HPDE6-E6E7 (cell line): ENCODE data around the gene PRPF31.
"Not testable (repeated sequence)": the region's sequence is repeated elsewhere in the genome, so short reads cannot be mapped to it uniquely, and the experiment has no call there.

Source experiments
- DNase-seq: peaks from one replicate; pipeline ENCODE4 v3.0.0; 2011; ENCODE audit warnings: missing footprints; ENCODE audit errors: extremely low spot score

The PRPF31 gene

GRCh38 chr19:54162884-54163283, 47.3 kb downstream of the PRPF31 start:
- no peak for DNase-seq

DNA sequence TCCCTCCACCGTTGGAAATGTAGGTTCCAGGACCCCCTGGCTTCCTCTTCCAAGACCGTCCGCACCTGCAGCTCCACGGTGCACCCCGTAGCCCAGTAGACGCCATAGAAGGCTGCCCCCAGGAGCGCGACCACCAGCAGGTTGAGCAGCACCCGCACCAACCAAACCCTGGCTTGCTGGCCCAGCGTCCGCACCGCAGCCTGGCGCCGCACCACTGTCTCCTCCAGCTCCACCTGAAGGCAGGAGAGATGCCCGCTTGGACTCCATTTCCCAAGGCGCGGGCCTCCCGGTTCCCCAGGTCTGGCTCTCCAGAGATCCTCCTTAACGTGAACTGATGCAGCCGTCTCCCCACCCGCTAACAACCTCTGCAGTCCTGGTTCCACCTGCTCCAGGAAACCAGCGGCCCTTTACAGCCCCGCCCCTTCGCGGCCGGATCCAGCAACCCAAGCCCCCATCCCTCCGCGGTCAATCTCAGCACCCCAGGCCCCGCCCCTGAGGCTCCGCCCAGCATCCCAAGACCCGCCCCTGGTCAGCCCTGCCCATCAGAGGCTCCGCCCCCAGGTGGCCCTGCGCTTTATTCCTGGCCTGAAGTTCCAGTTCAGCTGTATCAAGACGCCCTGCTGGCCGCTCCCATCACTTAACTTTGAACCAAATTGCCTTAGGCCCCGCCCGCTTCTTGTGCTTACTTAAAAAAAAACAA, 49.0 kb downstream of the PRPF31 start:
- no peak for DNase-seq

DNA sequence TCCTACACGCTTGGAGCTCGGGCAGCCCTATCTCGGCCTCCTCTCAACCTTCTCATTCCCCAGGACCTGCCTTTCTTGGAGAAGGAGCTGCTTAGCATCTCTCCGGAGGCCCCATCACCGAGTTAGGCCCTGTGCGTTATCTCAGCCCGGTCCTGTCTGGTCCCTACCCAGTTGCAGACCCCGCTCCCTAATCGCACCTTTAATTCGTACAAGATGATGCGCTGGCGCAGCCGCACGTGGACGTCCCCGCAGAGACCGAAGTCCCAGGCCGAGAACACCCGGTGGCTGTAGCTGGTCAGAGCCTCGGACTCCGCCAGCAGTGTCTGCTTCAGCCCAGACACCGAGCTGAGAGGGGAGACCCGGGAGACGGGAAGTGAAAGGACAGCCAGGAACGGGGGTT, 49.7 kb downstream of the PRPF31 start:
- DNase-seq, result no peak

DNA sequence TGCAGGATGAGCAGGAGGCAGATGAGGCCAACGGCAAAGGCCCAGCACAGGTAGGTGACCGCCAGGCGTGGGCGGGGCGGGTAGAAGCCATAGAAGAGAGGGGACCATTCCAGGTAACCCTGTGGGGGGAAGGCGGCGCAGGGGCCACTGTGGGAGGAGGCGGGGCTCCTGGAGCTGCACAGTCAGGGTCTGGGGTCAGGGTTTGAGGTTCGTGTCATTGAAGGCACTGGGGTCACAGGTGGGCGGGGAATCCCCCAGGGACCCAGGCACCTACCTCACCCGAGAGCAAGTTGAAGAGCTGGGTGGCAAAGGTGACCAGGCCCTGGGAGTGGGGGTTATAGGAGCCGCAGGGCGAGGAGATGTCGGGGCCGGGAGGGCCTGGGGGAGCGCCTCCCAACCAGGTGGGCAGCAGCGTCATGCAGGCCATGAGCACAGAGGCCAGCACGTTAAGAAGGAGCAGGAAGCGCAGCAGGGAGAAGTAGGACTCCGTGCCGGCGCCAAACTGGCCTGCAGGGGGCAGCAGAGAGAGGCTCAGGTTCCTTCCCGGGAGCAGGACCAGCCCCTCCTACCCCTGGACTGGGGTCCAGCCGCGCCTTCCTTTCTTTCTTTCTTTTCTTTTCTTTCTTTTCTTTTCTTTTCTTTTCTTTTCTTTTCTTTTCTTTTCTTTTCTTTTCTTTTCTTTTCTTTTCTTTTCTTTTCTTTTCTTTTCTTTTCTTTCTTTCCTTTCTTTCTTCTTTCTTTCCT, 52.8 kb downstream of the PRPF31 start:
- DNase-seq, result peak; percentile 84

DNA sequence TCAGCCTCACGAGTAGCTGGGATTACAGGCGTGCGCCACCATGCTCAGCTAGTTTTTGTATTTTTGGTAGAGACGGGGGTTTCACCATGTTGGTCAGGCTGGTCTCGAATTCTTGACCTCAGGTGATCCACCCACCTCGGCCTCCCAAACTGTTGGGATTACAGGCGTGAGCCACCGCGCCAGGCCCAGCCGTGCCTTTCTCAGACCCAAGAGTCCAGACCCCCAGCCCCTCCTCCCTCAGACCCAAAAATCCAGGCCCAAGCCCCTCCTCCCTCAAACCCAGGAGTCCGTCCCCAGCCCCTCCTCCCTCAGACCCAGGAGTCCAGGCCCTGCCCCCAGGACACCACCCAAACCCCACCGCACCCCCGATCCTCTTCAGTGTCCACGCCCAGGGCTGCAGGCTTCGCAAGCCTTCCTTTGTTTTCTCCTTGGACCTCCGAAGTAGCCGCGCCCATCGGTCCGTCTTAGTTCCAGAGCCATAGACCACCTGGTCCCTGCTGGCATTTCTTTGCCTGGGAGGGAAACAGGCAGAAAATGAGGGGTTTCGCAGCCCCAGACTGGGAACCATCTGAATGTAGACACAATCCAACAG, 53.7 kb downstream of the PRPF31 start:
- DNase-seq, result no peak

DNA sequence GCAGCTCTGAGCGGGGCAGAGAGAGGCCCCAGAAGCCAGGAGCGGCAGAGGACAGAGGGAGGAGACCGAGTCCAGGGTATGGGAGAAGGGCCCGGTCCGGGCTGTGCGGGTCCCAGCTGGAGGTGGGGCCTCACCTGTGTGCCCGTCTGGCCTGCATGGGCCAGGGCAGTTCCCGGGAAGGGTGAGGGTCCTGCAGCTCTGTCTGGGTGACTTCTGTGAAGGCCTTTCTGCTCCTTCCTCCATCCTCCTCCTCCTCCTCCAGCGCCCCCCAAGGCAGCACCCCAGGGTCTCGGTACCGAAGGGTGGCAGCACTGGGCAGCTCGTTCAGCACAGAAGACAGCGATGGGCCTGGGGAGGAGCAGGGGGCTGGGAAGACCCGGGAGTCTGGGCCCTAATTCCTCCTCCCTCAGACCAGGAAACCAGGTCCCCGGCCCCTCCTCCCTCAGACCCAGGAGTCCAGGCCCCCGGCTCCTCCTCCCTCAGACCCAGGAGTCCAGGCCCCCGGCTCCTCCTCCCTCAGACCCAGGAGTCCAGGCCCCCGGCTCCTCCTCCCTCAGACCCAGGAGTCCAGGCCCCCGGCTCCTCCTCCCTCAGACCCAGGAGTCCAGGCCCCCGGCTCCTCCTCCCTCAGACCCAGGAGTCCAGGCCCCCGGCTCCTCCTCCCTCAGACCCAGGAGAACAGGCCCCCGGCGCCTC, 56.3 kb downstream of the PRPF31 start:
- not testable (repeated sequence) for DNase-seq

- DNase-seq, result peak; percentile 93
These were observed 57.2 kb downstream of the PRPF31 start, which contains the start of gene TMC4 for GRCh38 chr19:54172471-54173358. TMC4 (minus strand) TSS chr19:54173160; CDS start chr19:54173117, 43 bp downstream.

GRCh38 chr19:54173359-54173699, 57.8 kb downstream of the PRPF31 start:
- no peak for DNase-seq

DNA sequence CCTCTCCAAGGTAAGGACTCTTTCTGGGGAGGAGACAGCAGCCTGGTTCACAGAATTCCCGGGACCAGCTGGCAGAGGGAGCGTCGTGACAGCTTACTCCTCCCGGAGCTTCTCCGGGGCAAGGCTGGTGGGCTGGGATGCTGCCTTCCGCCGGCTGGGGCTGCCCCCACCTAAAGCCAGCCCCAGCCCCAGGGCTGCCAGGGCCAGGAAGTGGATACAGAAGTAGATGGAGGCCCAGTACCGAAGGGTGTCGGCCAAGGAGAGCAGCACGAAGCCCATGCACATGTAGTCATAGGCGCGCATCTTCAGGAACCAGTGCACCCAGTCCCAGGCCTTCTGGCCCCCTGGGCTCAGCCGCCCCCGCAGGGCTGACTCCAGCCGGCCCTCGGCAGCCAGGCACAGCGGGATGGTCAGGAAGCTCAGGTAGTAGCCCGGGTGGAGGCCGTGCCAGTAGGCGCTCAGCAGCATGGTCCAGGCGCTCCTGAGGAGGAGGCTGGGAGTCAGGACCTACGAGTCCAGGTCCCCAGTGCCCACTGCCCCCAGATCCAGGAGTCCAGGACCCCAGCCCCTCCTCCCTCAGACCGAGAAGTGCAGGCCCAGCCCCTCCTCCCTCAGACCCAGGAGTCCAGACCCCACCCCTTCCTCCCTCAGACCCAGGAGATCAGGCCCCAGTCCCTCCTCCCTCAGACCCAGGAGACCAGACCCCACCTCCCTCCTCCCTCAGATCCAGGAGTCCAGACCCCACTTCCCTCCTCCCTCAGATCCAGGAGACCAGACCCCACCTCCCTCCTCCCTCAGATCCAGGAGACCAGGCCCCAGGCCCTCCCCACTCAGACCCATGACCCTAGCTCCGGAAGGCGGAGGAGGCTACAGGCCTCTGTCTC, 58.6 kb downstream of the PRPF31 start:
- no peak for DNase-seq

DNA sequence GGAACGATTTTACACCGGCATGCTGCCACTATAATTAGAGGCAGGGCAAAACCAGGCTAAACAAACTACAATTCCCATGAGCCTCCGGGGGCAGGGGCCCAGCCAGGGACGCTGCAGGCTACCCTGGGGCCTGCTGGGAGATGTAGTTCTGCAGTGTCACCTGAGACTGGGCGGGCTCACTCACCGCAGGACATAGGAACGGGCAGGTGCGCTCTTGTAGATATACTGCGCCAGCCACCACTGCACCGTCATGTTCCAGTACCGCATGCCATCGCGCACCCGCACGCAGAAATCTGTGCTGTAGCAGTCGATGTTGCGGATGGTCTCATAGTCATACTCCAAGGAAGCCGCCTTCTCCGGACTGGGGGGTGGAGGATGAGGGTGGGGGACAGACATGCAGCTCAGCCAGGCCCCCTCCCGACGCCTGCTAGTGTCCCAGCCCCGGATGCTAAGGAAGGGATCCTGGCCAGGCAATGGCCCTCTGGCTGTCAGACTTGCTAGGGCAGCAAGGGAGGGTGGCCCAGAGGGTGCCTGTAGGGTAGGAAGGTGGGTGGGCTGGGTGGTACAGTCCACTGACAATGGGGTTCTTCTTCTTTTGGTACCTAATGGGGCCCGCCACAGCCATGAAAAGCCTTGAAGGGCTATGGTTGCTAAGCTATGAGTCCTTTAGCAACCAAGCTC, 63.2 kb downstream of the PRPF31 start:
- no peak for DNase-seq

DNA sequence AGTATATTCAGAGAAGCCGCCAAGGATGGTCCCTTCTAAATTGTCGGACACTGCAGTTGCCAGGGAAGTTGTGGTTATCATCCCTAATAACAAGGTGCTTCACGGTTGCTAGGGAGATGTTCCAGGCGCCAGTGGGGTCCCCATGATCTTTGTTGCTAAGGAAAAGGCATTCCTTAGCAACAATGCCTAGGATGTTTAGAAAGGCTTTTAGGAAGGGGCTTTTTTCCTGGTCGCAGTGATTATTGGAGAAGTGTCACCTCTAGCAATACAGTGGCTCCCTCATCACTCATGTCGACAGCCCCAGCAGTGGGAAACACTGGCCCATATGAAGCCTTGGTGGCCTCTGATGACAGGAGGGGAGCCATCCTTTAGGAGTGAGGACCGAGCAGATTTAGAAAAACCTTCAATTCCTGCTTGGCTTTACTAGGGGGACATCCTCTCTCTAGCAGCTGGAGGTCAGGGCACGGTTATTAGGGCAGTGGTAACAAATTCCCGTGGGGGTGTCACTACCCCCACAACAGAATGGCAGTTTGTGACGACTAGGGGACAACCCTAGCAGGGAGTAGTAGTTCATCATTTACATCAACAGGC, 63.8 kb downstream of the PRPF31 start:
- DNase-seq, result no peak

DNA sequence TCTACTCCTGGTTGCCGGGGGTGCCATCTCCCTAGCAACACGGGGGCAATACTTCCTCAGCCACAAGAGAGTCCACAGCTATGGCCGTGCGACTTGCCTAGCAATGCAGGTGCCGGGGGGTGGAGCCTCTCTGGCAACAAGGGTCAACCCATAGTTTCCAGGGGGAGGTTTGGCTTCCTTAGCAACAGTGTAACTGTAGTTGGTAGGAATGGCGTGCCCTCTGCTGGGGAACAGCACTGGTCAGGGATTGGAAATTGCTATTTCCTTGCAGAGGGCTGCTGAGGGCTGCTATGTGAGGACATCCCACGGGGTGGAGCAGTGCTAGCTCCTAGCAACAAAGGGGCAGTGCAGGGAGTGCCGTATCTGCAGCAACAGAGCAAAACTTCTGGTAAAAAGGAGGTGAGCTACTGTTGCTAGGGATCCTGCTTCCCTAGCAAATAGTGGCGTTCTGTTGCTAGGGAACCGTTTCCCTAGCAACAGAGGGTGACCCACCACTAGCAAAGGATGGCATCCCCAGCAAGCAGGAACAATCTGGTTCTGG, 64.4 kb downstream of the PRPF31 start:
- DNase-seq, result no peak

- no peak for DNase-seq
These were observed 65.1 kb downstream of the PRPF31 start for GRCh38 chr19:54180691-54181091.
